Measurements from ENCODE around the gene SPATA25. TPM values are rescaled to one million over a fixed set of nuclear protein-coding genes. Genes with fewer than 3 reads are reported as not detected.

Gene SPATA25
- 0.19 to 0.53 TPM (median 0.40 TPM) in 3 of 5 replicates, not detected in the others for total RNA-seq (2022; extraction: Qiagen RNA extraction)

GRCh38 chr20:45887346-45887715, at the start of gene SPATA25:
Gene SPATA25, minus strand, starts transcription at chr20:45887622. Its CDS starts 32 bp downstream, at chr20:45887590.

GRCh38 chr20:45934586-45935415, 47.4 kb upstream of the SPATA25 start, which contains the start of gene PCIF1:
Gene PCIF1, plus strand, starts transcription at chr20:45934683. Its CDS starts 4,317 bp downstream, at chr20:45939000.

GRCh38 chr20:45911486-45912343, 24.3 kb upstream of the SPATA25 start, which contains the start of gene PLTP:
Gene PLTP, minus strand, starts transcription at chr20:45912155. Its CDS starts 703 bp downstream, at chr20:45911452.

GRCh38 chr20:45890985-45891983, 3.9 kb upstream of the SPATA25 start, which contains the start of the genes CTSA and NEURL2:
Gene CTSA, plus strand, starts transcription at chr20:45891335. Its CDS starts 234 bp downstream, at chr20:45891569.
Gene NEURL2, minus strand, starts transcription at chr20:45891208. Its CDS starts 217 bp downstream, at chr20:45890991.

GRCh38 chr20:45880988-45881788, 6.2 kb downstream of the SPATA25 start, which contains the start of gene ZSWIM1:
Gene ZSWIM1, plus strand, starts transcription at chr20:45881227. Its CDS starts 1,366 bp downstream, at chr20:45882593.

GRCh38 chr20:45857114-45857881, 30.1 kb downstream of the SPATA25 start, which contains the start of the genes ACOT8 and ZSWIM3:
Gene ACOT8, minus strand, starts transcription at chr20:45857392. Its CDS starts 77 bp downstream, at chr20:45857315.
Gene ZSWIM3, plus strand, starts transcription at chr20:45857614. Its CDS starts 212 bp downstream, at chr20:45857826.

Other genes starting within 250 kb of the SPATA25 start
- not detected in 5 replicates for gene WFDC11, start 217.4 kb downstream of the SPATA25 start, total RNA-seq (2022; extraction: Qiagen RNA extraction)
- not detected in 5 replicates for gene WFDC13, start 185.6 kb downstream of the SPATA25 start, total RNA-seq (2022; extraction: Qiagen RNA extraction)
- gene WFDC10B, start 182.6 kb downstream of the SPATA25 start, total RNA-seq (2022; extraction: Qiagen RNA extraction), result not detected in 5 replicates
- gene SPINT4, start 165.3 kb downstream of the SPATA25 start, total RNA-seq (2022; extraction: Qiagen RNA extraction), result not detected in 5 replicates
- gene WFDC3, start 95.7 kb downstream of the SPATA25 start, total RNA-seq (2022; extraction: Qiagen RNA extraction), result 0.44 TPM in 1 of 5 replicates, not detected in the others
- gene DNTTIP1, start 95.7 kb downstream of the SPATA25 start, total RNA-seq (2022; extraction: Qiagen RNA extraction), result 32.1 to 37.5 TPM (median 35.7 TPM) in 5 replicates
- gene UBE2C, start 75.0 kb downstream of the SPATA25 start, total RNA-seq (2022; extraction: Qiagen RNA extraction), result 215 to 248 TPM (median 240 TPM) in 5 replicates
- gene TNNC2, start 60.3 kb downstream of the SPATA25 start, total RNA-seq (2022; extraction: Qiagen RNA extraction), result 0.28 TPM in 1 of 5 replicates, not detected in the others
- 7.8 to 11.6 TPM (median 10.7 TPM) in 5 replicates for gene SNX21, start 53.8 kb downstream of the SPATA25 start, total RNA-seq (2022; extraction: Qiagen RNA extraction)
- 14.5 to 20.5 TPM (median 19.7 TPM) in 5 replicates for gene ACOT8, start 30.2 kb downstream of the SPATA25 start, total RNA-seq (2022; extraction: Qiagen RNA extraction)
- 1.3 to 1.9 TPM (median 1.7 TPM) in 5 replicates for gene ZSWIM3, start 30.0 kb downstream of the SPATA25 start, total RNA-seq (2022; extraction: Qiagen RNA extraction)
- 4.8 to 5.9 TPM (median 5.8 TPM) in 5 replicates for gene ZSWIM1, start 6.4 kb downstream of the SPATA25 start, total RNA-seq (2022; extraction: Qiagen RNA extraction)
- 0.61 to 1.7 TPM (median 0.94 TPM) in 5 replicates for gene NEURL2, start 3.6 kb upstream of the SPATA25 start, total RNA-seq (2022; extraction: Qiagen RNA extraction)
- gene CTSA, start 3.7 kb upstream of the SPATA25 start, total RNA-seq (2022; extraction: Qiagen RNA extraction), result 94.8 to 123 TPM (median 110 TPM) in 5 replicates
- 1.6 to 2.0 TPM (median 1.8 TPM) in 5 replicates for gene PLTP, start 24.5 kb upstream of the SPATA25 start, total RNA-seq (2022; extraction: Qiagen RNA extraction)
- 27.8 to 35.7 TPM (median 33.3 TPM) in 5 replicates for gene PCIF1, start 47.1 kb upstream of the SPATA25 start, total RNA-seq (2022; extraction: Qiagen RNA extraction)
- 6.8 to 10.2 TPM (median 9.2 TPM) in 5 replicates for gene ZNF335, start 84.6 kb upstream of the SPATA25 start, total RNA-seq (2022; extraction: Qiagen RNA extraction)
- 0.19 to 0.48 TPM (median 0.40 TPM) in 5 replicates for gene MMP9, start 121.3 kb upstream of the SPATA25 start, total RNA-seq (2022; extraction: Qiagen RNA extraction)
- 13.5 to 17.2 TPM (median 14.0 TPM) in 5 replicates for gene SLC12A5, start 141.6 kb upstream of the SPATA25 start, total RNA-seq (2022; extraction: Qiagen RNA extraction)
- gene NCOA5, start 202.3 kb upstream of the SPATA25 start, total RNA-seq (2022; extraction: Qiagen RNA extraction), result 17.7 to 23.9 TPM (median 20.3 TPM) in 5 replicates
- gene CD40, start 230.7 kb upstream of the SPATA25 start, total RNA-seq (2022; extraction: Qiagen RNA extraction), result 4.2 to 4.9 TPM (median 4.5 TPM) in 5 replicates